ENCODE data around the gene RTKN2.

The RTKN2 gene

GRCh38 chr10:62277971-62278370 lies 9.3 kb upstream of the RTKN2 start:
- TF ChIP-seq CTCF (IDR thresholded peaks at IDR 0.05; ENCODE audit: low read length, missing control alignments) = no peak
- no peak for DNase-seq (ENCODE audit: low read depth)
- H3K4me3 ChIP-seq (replicated peaks; ENCODE audit: low read depth, low read length) = no peak overlapping the region

DNA sequence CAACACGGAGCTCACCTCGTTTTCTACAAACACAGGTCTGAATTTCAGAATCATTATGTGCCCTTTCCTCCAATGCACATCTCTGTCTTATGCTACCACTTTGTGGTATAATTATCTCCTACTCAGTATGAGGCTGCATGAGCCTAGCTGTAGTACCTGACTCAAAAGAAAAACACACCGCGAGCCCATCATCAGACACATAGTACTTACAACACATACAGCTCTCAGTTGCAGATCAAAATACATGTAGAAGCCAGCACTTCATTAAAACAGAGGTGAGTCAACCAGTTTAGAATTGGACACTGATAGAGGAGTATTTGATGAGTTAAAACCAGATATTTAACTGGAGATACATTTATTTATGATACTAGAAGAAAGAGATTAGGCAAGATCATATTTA lies 1.4 kb upstream of the RTKN2 start:
- no peak for DNase-seq (ENCODE audit: low read depth)
- no peak for TF ChIP-seq CTCF (IDR thresholded peaks at IDR 0.05; ENCODE audit: low read length, missing control alignments)
- H3K4me3 ChIP-seq (replicated peaks; ENCODE audit: low read depth, low read length) = no peak overlapping the region

DNA sequence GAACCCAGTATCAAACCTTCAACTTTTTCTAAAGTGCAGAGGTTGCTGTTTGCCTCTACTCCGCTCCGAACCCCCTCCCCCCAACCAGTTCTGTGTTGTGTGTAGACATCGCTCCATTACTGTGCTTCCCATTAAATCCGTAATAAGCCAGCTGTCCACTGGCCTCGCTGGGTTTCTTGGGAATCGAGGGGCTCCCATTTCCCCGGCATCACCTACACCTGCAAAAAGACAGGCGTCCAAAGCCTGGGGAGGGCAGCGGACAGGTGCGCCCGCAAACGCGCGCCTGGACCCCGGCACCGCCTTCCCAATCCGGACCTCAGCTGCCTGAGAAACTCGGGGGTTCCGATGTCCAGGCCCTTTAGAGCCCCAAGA lies 631 bp downstream of the RTKN2 start:
- no peak for DNase-seq (ENCODE audit: low read depth)

DNA sequence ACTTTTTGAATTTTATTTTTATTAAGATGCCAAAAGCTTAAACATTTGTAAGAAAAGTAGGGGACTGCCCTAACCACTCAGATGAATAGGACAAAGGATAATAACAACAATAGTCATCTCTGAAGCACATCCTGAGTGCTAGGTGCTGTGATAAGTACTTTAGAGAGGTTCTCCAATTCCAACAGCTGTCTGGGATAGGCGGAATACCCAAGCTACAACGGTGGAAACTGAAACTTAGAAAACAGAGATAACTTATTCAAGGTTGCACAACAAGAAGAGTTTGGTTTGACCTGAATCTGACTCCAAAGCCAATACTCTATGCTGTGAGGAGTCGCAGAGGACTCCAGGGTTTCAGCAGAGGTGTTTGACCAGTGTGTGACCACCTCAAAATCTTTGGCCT lies 2.0 kb downstream of the RTKN2 start:
- DNase-seq (ENCODE audit: low read depth) = no peak
- TF ChIP-seq CTCF (IDR thresholded peaks at IDR 0.05; ENCODE audit: low read length, missing control alignments) = no peak
- no peak overlapping the region for H3K4me3 ChIP-seq (replicated peaks; ENCODE audit: low read depth, low read length)

More for the DNA sequence above, 631 bp downstream of the RTKN2 start:
- H3K4me3 ChIP-seq (replicated peaks; ENCODE audit: low read depth, low read length) = peak overlapping the region; percentile 69
- no peak for TF ChIP-seq CTCF (IDR thresholded peaks at IDR 0.05; ENCODE audit: low read length, missing control alignments)

GRCh38 chr10:62266147-62266546 lies 2.5 kb downstream of the RTKN2 start:
- no peak for TF ChIP-seq CTCF (IDR thresholded peaks at IDR 0.05; ENCODE audit: low read length, missing control alignments)
- no peak overlapping the region for H3K4me3 ChIP-seq (replicated peaks; ENCODE audit: low read depth, low read length)
- DNase-seq (ENCODE audit: low read depth) = no peak

DNA sequence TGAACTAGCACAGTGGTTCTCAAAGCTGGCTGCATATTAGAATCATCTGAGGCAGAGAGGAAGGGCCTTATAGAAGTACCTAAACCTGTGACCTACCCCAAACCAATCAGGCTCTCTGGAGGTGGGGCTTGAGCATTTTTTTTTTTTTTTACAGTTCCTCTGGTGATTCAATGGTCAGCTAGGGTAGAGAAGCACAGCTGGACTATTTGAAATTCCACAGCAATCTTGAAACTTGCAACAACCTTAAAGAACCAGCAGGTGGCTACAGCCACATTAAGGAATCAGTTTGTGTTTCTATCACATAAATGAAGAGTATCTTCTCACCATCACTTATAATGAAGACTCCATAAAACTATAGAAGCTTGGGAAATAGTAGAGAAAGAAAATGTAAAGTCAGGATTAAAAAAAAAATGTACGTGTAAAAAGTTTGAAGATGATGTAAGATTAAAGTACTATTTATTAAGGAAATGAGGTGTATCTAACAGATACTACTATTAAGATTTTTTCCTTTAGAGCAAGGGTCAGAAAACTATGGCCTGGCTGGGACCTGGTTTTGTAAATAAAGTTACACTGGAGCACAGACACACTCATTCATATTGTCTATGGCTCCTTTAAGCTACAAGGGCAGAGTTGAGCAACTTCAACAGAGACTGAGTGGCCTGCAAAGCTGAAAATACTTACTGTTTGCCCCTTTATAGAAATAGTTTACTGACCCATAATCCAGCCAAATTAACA lies 3.8 kb downstream of the RTKN2 start:
- TF ChIP-seq CTCF (IDR thresholded peaks at IDR 0.05; ENCODE audit: low read length, missing control alignments) = peak; percentile 76
- H3K4me3 ChIP-seq (replicated peaks; ENCODE audit: low read depth, low read length) = no peak overlapping the region
- DNase-seq (ENCODE audit: low read depth) = peak; percentile 90

- DNase-seq (ENCODE audit: low read depth) = no peak
- no peak overlapping the region for H3K4me3 ChIP-seq (replicated peaks; ENCODE audit: low read depth, low read length)
- TF ChIP-seq CTCF (IDR thresholded peaks at IDR 0.05; ENCODE audit: low read length, missing control alignments) = no peak
Observed at GRCh38 chr10:62264126-62264525, 4.5 kb downstream of the RTKN2 start.
